ENCODE data around the gene ABCA8. TPM values are rescaled to one million over a fixed set of nuclear protein-coding genes. Genes with fewer than 3 reads are reported as not detected.

Gene ABCA8
- total and polyA plus RNA-seq, 2 of the 8 experiments (the other 6 are each of a cell fraction or from before 2014, with no cell fraction given): not detected

DNA sequence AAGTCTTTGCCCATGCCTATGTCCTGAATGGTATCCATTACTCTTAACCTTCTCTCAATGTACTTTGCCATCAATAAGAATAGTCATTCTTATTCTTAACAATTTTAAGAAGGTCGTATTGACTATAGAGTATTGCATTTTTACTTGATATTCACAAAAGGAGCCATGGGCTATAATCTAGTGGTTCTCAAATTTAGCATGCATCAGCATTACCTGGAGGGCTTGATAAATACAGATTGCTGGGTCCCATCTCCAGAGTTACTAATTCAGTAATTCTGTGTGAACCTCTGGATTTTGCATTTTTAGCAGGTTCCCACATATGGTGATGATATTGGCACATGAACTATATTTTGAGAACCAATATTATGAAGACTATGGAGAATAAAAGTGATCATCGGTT lies 89.6 kb downstream of the ABCA8 start (continued):
- TF ChIP-seq, protein P1, sequence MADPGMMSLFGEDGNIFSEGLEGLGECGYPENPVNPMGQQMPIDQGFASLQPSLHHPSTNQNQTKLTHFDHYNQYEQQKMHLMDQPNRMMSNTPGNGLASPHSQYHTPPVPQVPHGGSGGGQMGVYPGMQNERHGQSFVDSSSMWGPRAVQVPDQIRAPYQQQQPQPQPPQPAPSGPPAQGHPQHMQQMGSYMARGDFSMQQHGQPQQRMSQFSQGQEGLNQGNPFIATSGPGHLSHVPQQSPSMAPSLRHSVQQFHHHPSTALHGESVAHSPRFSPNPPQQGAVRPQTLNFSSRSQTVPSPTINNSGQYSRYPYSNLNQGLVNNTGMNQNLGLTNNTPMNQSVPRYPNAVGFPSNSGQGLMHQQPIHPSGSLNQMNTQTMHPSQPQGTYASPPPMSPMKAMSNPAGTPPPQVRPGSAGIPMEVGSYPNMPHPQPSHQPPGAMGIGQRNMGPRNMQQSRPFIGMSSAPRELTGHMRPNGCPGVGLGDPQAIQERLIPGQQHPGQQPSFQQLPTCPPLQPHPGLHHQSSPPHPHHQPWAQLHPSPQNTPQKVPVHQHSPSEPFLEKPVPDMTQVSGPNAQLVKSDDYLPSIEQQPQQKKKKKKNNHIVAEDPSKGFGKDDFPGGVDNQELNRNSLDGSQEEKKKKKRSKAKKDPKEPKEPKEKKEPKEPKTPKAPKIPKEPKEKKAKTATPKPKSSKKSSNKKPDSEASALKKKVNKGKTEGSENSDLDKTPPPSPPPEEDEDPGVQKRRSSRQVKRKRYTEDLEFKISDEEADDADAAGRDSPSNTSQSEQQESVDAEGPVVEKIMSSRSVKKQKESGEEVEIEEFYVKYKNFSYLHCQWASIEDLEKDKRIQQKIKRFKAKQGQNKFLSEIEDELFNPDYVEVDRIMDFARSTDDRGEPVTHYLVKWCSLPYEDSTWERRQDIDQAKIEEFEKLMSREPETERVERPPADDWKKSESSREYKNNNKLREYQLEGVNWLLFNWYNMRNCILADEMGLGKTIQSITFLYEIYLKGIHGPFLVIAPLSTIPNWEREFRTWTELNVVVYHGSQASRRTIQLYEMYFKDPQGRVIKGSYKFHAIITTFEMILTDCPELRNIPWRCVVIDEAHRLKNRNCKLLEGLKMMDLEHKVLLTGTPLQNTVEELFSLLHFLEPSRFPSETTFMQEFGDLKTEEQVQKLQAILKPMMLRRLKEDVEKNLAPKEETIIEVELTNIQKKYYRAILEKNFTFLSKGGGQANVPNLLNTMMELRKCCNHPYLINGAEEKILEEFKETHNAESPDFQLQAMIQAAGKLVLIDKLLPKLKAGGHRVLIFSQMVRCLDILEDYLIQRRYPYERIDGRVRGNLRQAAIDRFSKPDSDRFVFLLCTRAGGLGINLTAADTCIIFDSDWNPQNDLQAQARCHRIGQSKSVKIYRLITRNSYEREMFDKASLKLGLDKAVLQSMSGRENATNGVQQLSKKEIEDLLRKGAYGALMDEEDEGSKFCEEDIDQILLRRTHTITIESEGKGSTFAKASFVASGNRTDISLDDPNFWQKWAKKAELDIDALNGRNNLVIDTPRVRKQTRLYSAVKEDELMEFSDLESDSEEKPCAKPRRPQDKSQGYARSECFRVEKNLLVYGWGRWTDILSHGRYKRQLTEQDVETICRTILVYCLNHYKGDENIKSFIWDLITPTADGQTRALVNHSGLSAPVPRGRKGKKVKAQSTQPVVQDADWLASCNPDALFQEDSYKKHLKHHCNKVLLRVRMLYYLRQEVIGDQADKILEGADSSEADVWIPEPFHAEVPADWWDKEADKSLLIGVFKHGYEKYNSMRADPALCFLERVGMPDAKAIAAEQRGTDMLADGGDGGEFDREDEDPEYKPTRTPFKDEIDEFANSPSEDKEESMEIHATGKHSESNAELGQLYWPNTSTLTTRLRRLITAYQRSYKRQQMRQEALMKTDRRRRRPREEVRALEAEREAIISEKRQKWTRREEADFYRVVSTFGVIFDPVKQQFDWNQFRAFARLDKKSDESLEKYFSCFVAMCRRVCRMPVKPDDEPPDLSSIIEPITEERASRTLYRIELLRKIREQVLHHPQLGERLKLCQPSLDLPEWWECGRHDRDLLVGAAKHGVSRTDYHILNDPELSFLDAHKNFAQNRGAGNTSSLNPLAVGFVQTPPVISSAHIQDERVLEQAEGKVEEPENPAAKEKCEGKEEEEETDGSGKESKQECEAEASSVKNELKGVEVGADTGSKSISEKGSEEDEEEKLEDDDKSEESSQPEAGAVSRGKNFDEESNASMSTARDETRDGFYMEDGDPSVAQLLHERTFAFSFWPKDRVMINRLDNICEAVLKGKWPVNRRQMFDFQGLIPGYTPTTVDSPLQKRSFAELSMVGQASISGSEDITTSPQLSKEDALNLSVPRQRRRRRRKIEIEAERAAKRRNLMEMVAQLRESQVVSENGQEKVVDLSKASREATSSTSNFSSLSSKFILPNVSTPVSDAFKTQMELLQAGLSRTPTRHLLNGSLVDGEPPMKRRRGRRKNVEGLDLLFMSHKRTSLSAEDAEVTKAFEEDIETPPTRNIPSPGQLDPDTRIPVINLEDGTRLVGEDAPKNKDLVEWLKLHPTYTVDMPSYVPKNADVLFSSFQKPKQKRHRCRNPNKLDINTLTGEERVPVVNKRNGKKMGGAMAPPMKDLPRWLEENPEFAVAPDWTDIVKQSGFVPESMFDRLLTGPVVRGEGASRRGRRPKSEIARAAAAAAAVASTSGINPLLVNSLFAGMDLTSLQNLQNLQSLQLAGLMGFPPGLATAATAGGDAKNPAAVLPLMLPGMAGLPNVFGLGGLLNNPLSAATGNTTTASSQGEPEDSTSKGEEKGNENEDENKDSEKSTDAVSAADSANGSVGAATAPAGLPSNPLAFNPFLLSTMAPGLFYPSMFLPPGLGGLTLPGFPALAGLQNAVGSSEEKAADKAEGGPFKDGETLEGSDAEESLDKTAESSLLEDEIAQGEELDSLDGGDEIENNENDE (IDR thresholded peaks at IDR 0.05; ENCODE audit: insufficient replicate concordance, low read length): no peak
- no peak for TF ChIP-seq BACH1 (IDR thresholded peaks at IDR 0.05; ENCODE audit: low read length)
- no peak for TF ChIP-seq SP2 (IDR thresholded peaks at IDR 0.05; ENCODE audit: low read length)
- TF ChIP-seq TBP (IDR thresholded peaks at IDR 0.05; ENCODE audit: low read depth, low read length): no peak
- TF ChIP-seq CBX5 (IDR thresholded peaks at IDR 0.05; ENCODE audit: low read depth, low read length): no peak
- TF ChIP-seq CTCF (IDR thresholded peaks at IDR 0.05; ENCODE audit: control extremely low read depth in 1 of 3, insufficient read depth in 1 of 3, low read depth in 1 of 3, low read length in 3 of 3): no peak
- no peak for TF ChIP-seq RBBP5 (IDR thresholded peaks at IDR 0.05; ENCODE audit: borderline replicate concordance, low read depth, low read length)
- no peak for TF ChIP-seq SRF (IDR thresholded peaks at IDR 0.05; ENCODE audit: low read depth, low read length)
- no peak for TF ChIP-seq CTBP2 (IDR thresholded peaks at IDR 0.05; ENCODE audit: borderline replicate concordance, insufficient read depth, insufficient read length, low read length)
- TF ChIP-seq ZNF274 (IDR thresholded peaks at IDR 0.05; ENCODE audit: borderline replicate concordance, extremely low read depth, low read length): no peak
